IPS-20b (cell line): Measurements from ENCODE around the gene CYB5RL.
"Not testable (repeated sequence)": the region's sequence is repeated elsewhere in the genome, so short reads cannot be mapped to it uniquely, and the experiment has no call there.

ENCODE experiments used
- H3K27ac ChIP-seq: one replicate; pipeline ENCODE4 v1.5.1; 2013; ENCODE audit warnings: low read length
- H3K27me3 ChIP-seq: 2 replicates; pipeline ENCODE4 v1.6.1; 2013; ENCODE audit warnings: mild to moderate bottlenecking, low read length, inconsistent platforms; ENCODE audit not compliant: insufficient read depth
- H3K36me3 ChIP-seq: 2 replicates; pipeline ENCODE4 v1.6.1; 2013; ENCODE audit warnings: low read depth, mild to moderate bottlenecking, inconsistent platforms, low read length, moderate library complexity; ENCODE audit not compliant: insufficient read depth
- H3K4me1 ChIP-seq: 2 replicates; pipeline ENCODE4 v1.6.1; 2013; ENCODE audit warnings: mild to moderate bottlenecking, control low read depth, inconsistent platforms, low read length, moderate library complexity; ENCODE audit not compliant: insufficient read depth
- H3K4me3 ChIP-seq: 2 replicates; pipeline ENCODE4 v1.5.1; 2013; ENCODE audit warnings: mild to moderate bottlenecking, low read length, inconsistent platforms
- H3K9ac ChIP-seq: 2 replicates; pipeline ENCODE4 v1.6.1; 2013; ENCODE audit warnings: low read depth, mild to moderate bottlenecking, inconsistent platforms, low read length, moderate library complexity
- H3K9me3 ChIP-seq: 2 replicates; pipeline ENCODE4 v1.6.1; 2013; ENCODE audit warnings: mild to moderate bottlenecking, low read depth, low read length, inconsistent platforms; ENCODE audit not compliant: insufficient read depth

CYB5RL gene

DNA sequence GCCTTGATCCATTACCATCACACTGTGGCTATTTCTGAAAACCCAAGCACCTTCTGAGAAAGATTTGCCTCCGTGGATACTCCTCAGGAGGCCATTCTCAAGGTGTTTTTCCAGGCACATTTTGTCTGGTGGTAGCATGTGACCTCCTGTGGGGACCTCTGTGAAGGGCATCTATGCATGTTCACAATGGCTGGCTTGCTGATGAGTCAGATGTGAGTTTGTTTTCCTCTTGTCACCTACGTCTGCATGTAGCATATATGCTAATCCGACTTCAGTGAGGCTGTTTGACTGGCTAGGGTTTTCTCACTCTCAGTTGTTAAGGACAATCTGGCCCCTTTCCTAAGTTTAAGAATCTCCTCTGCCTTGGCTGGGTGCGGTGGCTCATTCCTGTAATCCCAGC lies 8.1 kb upstream of the CYB5RL start:
- H3K4me3 ChIP-seq, H3K27ac ChIP-seq, H3K4me1 ChIP-seq, H3K9ac ChIP-seq, H3K9me3 ChIP-seq, H3K27me3 ChIP-seq: not testable (repeated sequence)
- peaks cover 82% of the 10 kb centered on the region for H3K36me3 ChIP-seq

DNA sequence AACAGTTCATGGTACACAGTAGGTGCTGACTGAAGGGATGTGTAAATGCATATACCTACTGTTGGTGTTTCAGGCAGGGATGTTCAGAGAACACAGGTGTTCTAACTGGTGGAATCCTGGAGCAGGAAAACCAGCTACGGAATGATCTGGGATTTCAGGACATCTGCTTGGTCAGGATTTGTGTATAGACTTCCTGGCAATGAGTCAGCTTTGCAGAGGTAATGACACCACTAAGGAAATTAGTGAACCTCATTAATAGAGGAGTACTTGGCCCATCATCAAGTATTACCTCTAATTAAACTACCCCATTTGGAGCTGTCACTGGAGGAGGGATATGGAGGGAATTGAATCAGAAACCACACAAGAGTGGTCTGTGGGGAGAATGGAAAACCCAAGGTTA lies 7.5 kb upstream of the CYB5RL start:
- Histone ChIP-seq H3K4me1 (no peaks in the 10 kb centered on the region), H3K4me3 (no peak overlapping the region), H3K36me3 (peaks cover 82% of the 10 kb centered on the region), H3K9ac (no peak overlapping the region), H3K27ac (no peak overlapping the region), H3K9me3 (no peaks in the 10 kb centered on the region), H3K27me3 (no peaks in the 10 kb centered on the region)

DNA sequence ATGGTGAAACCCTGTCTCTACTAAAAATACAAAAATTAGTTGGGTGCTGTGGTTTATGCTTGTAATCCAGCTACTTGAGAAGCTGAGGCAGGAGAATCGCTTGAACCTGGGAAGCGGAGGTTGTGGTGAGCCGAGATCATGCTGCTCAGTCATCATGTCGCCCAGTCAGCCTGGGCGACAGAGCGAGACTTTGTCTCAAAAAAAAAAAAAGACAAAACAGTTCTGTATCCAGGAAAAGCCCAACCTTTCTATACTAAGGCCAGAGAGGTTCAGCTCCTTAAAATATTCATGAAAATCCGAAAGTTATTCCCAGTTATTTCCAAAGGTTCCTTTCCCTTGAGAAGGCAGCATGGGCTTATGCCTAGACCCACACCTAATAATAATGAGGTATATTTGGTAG lies 4.4 kb upstream of the CYB5RL start:
- Histone ChIP-seq H3K4me3 (no peak overlapping the region), H3K27me3 (no peaks in the 10 kb centered on the region), H3K27ac (no peak overlapping the region), H3K36me3 (peaks cover 57% of the 10 kb centered on the region), H3K4me1 (peaks cover 6% of the 10 kb centered on the region; the same call in 1 of the 2 replicates), H3K9ac (no peak overlapping the region), H3K9me3 (no peaks in the 10 kb centered on the region)

DNA sequence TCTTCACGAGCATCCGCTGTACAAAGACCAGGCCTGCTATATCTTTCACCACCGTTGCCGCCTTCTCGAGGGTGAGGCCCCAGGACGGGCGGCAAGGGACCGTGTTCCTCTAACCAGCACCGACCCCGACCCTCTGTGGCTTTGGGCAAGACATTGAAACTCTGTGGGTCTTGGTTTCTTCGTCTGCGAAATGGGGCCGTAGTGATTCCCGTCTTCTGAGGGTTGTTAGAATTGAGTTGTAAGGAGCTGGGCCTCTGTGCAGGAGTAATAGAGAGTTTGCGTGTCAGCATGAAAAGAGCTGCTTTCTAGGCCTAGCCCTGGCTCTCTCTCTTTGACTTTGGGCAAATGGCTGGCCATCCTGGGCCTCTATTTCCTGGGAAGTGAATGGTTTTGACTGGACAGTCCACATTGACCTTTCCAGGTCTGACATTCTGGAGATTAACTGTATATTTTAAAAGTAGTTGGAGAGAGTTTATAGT lies 728 bp upstream of the CYB5RL start:
- peak overlapping the region; percentile 95 for H3K4me3 ChIP-seq
- H3K4me1 ChIP-seq: peaks cover 6% of the 10 kb centered on the region; the same call in 1 of the 2 replicates
- peak overlapping the region; percentile 5 for H3K27ac ChIP-seq
- peak overlapping the region; percentile 87 for H3K9ac ChIP-seq
- peaks cover 26% of the 10 kb centered on the region for H3K36me3 ChIP-seq
- no peaks in the 10 kb centered on the region for H3K9me3 ChIP-seq
- H3K27me3 ChIP-seq: no peaks in the 10 kb centered on the region

DNA sequence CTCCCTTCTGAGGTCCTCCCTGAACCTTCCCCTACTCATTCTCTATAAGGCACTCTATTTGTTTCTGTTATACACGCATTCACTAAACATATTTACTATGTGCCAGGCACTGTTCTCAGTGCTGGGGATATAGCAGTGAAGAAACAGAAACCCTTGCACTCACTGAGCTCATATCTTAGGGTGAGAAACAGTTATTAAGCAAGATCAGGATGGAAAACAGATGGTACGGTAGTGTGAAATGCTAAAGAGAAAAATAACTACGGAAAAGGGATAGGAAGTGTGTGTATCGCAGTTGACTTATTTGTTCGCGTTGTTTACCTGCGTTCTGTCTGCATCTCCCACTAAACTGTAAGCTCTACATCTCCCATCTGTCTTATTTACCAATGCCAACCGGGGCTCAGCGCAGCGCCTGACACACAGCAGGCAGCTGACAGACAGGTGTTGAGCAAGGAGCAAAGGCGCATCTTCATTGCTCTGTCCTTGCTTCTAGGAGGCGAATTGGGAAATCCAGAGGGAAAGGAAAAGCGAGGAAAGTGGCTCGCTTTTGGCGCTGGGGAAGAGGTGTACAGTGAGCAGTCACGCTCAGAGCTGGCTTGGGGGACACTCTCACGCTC lies 572 bp downstream of the CYB5RL start:
- H3K36me3 ChIP-seq: peaks cover 21% of the 10 kb centered on the region
- no peak overlapping the region for H3K27ac ChIP-seq

DNA sequence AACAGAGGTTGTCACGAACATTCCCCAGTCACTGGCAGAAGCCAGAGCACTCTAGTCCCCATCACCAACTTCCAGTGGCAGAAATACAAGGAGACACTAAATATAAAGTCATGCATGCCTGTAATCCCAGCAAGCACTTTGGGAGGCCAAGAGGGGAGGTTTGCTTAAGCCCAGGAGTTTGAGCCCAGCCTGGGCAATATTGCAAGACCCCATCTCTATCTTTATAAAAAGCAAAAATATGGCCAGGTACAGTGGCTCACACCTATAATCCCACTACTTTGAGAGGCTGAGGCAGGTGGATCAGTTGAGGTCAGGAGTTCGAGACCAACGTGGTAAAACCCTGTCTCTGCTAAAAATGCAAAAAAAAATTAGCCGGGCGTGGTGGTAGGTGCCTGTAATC lies 6.4 kb downstream of the CYB5RL start:
- no peaks in the 10 kb centered on the region for H3K9me3 ChIP-seq
- H3K36me3 ChIP-seq: peaks cover 22% of the 10 kb centered on the region
- no peak overlapping the region for H3K27ac ChIP-seq
- no peak overlapping the region for H3K9ac ChIP-seq
- H3K4me1 ChIP-seq: no peaks in the 10 kb centered on the region
- no peaks in the 10 kb centered on the region for H3K27me3 ChIP-seq
- H3K4me3 ChIP-seq: no peak overlapping the region

More for the DNA sequence above, 572 bp downstream of the CYB5RL start:
- H3K9ac ChIP-seq: peak overlapping the region; percentile 87
- H3K4me1 ChIP-seq: peaks cover 6% of the 10 kb centered on the region; the same call in 1 of the 2 replicates
- no peaks in the 10 kb centered on the region for H3K27me3 ChIP-seq
- H3K4me3 ChIP-seq: peak overlapping the region; percentile 95
- H3K9me3 ChIP-seq: no peaks in the 10 kb centered on the region

DNA sequence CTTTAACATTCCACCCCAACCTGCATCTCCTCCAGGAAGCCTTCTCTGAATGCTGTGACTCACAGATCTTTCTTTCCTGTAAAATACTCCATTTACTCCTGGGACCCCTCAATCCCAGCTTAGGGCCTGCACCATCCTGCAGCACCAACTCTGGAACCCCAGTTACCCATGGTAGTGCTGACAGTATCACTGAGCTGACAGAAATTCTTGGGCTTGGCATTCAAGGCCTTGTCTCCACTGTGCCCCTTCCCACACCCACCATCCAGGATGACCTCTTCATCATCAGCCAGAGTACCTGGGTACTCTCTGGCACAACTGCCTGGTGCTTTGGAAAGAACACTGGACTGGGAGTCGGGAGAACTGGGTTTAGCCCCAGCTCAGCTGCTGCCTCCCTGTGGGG lies 8.3 kb downstream of the CYB5RL start:
- Histone ChIP-seq H3K36me3 (peaks cover 22% of the 10 kb centered on the region), H3K9me3 (no peaks in the 10 kb centered on the region), H3K4me1 (no peaks in the 10 kb centered on the region)

DNA sequence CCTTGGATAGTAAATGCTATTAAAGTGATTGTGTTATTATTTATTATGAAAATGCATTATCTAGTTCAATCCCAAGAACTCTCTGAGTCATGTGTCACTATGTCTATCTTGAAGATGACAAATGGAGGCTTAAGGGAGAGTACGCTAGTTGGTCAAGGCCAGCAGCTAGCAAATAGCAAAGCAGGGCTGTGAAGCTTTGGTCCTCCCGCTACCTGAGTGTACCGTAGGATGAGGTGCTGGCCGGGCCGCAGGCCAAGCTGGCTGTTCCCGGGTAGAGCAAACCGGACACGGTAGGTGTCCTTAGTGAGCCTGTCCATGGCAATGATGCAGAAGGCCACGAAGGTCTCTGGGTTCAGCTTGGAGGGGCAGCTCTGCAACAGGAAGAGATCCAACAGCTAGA lies 9.3 kb downstream of the CYB5RL start:
- no peak overlapping the region for H3K9ac ChIP-seq
- H3K36me3 ChIP-seq: peaks cover 22% of the 10 kb centered on the region
- H3K9me3 ChIP-seq: no peaks in the 10 kb centered on the region
- no peaks in the 10 kb centered on the region for H3K27me3 ChIP-seq
- H3K4me1 ChIP-seq: no peaks in the 10 kb centered on the region
- no peak overlapping the region for H3K27ac ChIP-seq
- H3K4me3 ChIP-seq: no peak overlapping the region

More for the DNA sequence above, 8.3 kb downstream of the CYB5RL start:
- Histone ChIP-seq H3K27ac (no peak overlapping the region), H3K4me3 (no peak overlapping the region), H3K9ac (no peak overlapping the region), H3K27me3 (no peaks in the 10 kb centered on the region)

DNA sequence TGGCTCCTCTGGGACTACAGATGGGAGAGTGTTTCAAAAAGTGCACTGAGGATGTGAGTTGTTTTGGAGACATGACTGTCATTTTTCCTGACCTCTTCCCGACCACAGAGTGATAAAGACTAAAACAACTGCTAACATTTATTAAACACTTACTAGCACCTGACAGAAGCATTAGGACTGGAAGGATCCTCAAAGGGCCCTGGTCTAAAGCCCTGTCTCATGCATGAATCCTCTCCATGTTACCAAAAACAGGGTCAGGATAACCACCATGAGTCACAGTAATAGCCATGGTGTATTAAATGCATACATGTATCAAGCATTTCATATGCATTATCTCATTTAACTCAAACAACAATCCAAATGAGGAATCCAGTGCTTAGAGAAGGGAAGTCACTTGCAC lies 11.5 kb downstream of the CYB5RL start:
- H3K27ac ChIP-seq: no peak overlapping the region
- no peaks in the 10 kb centered on the region for H3K4me1 ChIP-seq
- no peaks in the 10 kb centered on the region for H3K27me3 ChIP-seq
- H3K36me3 ChIP-seq: peaks cover 10% of the 10 kb centered on the region
- H3K4me3 ChIP-seq: no peak overlapping the region
- no peak overlapping the region for H3K9ac ChIP-seq
- H3K9me3 ChIP-seq: no peaks in the 10 kb centered on the region

DNA sequence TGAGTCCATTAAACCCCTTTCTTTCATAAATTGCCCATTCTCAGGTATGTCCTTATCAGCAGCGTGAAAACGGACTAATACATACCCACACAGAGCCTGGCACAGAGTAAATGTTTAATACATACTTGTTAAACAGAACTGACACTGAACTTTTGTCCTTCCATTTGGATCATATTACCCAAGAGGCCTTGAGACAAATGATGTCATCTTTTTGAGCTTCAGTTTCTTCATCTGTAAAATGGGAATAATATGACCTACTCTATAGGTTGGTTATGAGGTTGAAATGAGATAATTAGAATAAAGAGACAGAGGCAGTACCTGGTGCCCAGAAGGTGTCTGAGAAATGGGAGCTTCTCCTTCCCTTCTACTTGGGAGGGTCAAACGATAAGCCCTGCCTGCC lies 13.8 kb downstream of the CYB5RL start:
- H3K4me1 ChIP-seq: no peaks in the 10 kb centered on the region
- H3K27ac ChIP-seq: no peak overlapping the region
- H3K36me3 ChIP-seq: peaks cover 6% of the 10 kb centered on the region; the same call in 1 of the 2 replicates
- H3K9ac ChIP-seq: no peak overlapping the region
- no peaks in the 10 kb centered on the region for H3K9me3 ChIP-seq
- no peak overlapping the region for H3K4me3 ChIP-seq
- H3K27me3 ChIP-seq: no peaks in the 10 kb centered on the region

DNA sequence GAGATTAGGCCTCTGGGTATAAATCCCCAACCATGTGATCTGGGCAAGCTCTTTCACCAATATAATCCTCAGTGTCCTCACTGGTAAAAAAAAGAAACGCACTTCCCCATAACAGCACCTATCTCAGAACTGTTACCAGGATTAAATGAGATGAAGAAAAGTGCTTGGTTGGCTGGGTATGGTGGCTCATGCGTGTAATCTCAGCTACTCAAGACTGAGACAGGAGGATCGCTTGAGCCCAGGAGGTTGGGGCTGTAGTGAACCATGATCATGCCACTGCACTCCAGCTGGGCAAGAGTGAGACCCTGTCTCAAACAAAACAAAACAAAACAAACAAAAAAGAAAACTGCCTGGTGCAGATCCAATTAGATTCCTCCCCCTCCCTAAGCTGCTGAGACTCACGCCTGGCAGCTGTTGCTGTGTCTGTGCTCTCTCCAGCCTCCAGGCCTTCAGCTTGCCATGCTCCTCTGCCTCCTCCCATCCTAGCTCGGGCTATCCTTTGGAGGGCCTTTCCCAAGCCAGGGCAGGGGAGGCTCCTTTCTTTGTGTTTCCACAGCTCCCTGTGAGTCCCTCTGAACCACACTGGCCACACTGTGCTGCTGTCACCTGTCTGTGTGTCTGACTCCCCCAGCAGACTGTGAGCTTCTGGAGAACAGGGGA lies 19.0 kb downstream of the CYB5RL start:
- Histone ChIP-seq H3K27me3 (no peaks in the 10 kb centered on the region), H3K27ac (no peak overlapping the region), H3K36me3 (peaks cover 5% of the 10 kb centered on the region; the same call in 1 of the 2 replicates), H3K4me3 (no peak overlapping the region), H3K9ac (no peak overlapping the region), H3K9me3 (no peaks in the 10 kb centered on the region; the same call in 1 of the 2 replicates), H3K4me1 (no peaks in the 10 kb centered on the region)
